ENCODE results near the gene TWF2.

- TF ChIP-seq POLR2A (IDR thresholded peaks at IDR 0.05; ENCODE audit: low read length), result no peak
- TF ChIP-seq GATA1 (IDR thresholded peaks at IDR 0.05; ENCODE audit: low read depth, low read length), result no peak
Observed at GRCh38 chr3:52218454-52218853, 20.5 kb downstream of the TWF2 start.
